Medulla oblongata (tissue), 1 donor: Measurements from ENCODE around the gene PPP4R3A.
"Not testable (repeated sequence)": the region's sequence is repeated elsewhere in the genome, so short reads cannot be mapped to it uniquely, and the experiment has no call there.

ENCODE experiments used
- DNase-seq: peaks from one replicate; pipeline ENCODE4 v3.0.0-alpha.2; 2015; ENCODE audit errors: extremely low spot score

Gene PPP4R3A

DNA sequence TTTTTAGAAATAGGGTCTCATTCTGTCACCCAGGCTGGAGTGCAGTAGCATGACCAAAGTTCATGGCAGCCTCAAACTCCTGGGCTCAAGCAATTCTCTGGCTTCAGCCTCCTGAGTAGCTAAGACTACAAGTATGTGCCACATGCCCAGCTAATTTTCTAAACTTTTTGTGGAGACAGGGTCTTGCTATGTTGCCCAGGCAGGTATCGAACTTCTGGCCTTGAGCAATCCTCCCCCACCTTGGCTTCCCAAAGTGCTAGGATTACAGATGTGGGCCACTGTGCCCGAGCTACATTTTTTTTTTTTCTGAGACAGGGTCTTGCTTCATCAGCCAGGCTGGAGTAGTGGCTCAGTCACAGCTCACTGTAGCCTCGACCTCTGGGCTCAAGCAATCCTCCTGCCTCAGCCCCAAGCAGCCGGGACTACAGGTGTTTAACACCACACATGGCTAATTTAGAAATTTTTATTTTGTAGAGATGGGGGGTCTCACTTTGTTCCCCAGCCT lies 7.1 kb downstream of the PPP4R3A start:
- no peak for DNase-seq

GRCh38 chr14:91501951-91502930 lies 7.9 kb downstream of the PPP4R3A start:
- DNase-seq, result no peak

DNA sequence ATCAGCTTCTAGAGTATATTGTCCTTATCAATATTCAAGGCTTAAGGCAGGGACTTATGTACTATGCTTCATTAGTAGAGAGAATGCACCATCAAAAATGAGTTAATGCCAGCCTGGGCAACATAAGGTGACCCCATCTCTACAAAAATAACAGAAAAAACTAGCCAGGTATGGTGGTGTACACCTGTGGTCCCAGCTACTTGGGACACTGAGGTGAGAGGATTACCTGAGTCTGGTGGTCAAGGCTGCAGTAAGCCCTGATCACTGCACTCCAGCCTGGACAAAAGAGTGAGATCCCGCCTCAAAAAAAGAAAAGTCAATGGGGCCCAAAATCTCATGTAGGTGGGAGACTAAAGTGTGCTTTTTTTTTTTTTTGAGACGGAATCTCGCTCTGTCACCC lies 8.8 kb downstream of the PPP4R3A start:
- DNase-seq, result no peak

GRCh38 chr14:91496790-91497189 lies 13.3 kb downstream of the PPP4R3A start:
- DNase-seq, result no peak

GRCh38 chr14:91494392-91495065 lies 15.6 kb downstream of the PPP4R3A start:
- DNase-seq, result not testable (repeated sequence)

- no peak for DNase-seq
Measured at GRCh38 chr14:91493169-91493568, 16.9 kb downstream of the PPP4R3A start.

DNA sequence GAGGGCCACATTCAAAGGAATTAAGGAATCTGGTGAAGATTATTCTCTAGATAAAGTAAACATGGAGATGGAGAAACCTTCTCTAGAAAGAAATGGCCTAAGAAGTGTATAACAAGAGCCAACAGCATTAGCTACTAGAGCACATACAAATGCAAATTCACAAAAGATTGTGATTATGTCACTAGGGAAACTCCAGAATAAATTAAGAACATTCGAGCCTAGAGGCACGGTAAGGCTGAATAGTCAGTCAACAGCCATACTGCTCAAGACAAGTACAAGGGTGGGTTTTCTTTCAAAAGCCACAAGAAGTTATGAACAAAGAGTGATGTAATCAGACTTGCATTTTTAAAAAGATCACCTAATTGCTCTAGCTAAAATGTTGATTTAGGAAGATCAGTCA lies 25.4 kb downstream of the PPP4R3A start:
- DNase-seq, result no peak

- DNase-seq, result no peak
Measured at GRCh38 chr14:91484186-91484585, 25.9 kb downstream of the PPP4R3A start.

- DNase-seq, result no peak
Measured at GRCh38 chr14:91482263-91483013, 27.7 kb downstream of the PPP4R3A start.

DNA sequence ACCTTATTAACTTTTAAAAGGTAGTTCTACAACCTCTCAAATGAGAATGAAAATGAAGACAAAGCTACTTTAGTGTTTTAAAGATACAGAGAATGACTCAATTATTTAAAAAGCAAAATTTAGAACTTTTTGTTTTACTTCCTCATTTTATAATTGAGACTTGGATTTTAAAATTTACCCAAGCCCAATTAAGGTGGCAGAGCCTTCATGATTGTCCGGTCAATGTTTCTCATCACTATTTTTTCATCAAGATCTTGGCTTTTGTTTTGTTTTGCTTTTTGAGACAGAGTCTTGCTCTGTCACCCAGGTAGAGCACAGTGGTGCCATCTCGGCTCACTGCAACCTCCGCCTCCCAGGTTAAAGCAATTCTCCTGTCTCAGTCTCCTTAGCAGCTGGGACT lies 32.7 kb downstream of the PPP4R3A start:
- DNase-seq, result no peak

- no peak for DNase-seq
Measured at GRCh38 chr14:91473046-91473445, 37.1 kb downstream of the PPP4R3A start.

- no peak for DNase-seq
Measured at GRCh38 chr14:91470216-91470615, 39.9 kb downstream of the PPP4R3A start.

- DNase-seq, result no peak
Measured at GRCh38 chr14:91466192-91466591, 43.9 kb downstream of the PPP4R3A start.

DNA sequence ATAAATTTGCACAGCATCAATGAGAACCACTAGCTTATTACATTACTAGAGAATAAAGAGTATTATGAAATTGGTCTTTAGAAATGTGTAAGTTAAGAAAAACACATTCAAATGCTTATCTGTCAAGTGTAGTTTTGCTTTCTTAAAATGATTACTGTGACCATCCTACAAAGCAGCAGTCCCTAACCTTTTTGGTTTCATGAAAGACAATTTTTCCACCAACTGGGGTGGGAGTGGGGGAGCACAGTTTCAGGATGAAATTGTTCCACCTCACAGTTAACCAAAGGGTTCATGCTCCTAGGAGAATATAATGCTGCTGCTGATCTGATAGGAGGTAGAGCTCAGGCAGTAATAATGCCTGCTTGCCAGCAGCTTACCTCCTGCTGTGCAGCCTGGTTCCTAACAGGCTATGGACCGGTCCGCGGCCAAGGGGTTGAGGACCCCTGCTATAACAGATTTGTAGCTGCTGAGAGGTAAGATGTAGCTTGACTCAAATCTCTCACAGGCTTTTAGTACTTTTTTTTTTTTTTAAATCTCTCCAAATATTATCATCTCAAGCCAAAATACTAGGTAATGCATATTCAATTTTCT lies 45.4 kb downstream of the PPP4R3A start:
- no peak for DNase-seq

DNA sequence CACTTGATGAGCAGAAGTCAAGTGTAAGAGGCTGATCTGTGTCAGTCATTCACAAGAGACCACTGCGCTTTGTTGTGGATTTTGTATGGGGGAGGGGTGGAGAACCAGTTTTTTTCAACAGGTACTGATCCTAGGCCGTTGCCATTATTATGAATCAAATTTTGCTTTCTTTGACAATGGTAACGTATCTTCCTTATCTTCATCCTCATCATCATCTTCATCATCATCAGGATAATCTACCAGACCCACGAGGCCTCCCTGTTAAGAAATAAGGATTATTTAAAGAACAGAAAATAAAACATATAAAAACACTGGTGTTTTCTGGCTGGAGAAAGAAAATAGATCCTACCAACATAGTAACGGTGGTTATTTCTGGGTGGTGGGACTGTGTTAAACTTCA lies 51.5 kb downstream of the PPP4R3A start:
- no peak for DNase-seq

- no peak for DNase-seq
Measured at GRCh38 chr14:91456283-91456682, 53.8 kb downstream of the PPP4R3A start.

DNA sequence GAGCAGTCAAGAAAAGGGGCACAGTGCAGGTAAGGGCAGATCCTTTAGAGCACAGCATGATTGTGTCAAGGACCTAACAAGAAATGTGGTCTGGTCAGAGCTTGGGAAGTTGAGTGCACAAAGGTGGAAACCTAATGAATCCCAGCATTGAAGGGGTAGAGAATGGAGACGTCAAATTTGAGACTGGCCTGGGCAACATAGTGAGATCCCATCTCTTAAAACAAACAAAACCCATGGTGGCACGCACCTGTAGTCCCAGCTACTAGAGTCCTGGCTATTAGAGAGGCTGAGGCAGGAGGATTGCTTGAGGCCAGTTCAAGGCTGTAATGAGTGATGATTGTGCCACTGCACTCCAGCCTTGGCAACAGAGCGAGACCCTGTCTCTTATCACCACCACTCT lies 55.5 kb downstream of the PPP4R3A start:
- no peak for DNase-seq

GRCh38 chr14:91454155-91454554 lies 56.0 kb downstream of the PPP4R3A start:
- DNase-seq, result no peak

DNA sequence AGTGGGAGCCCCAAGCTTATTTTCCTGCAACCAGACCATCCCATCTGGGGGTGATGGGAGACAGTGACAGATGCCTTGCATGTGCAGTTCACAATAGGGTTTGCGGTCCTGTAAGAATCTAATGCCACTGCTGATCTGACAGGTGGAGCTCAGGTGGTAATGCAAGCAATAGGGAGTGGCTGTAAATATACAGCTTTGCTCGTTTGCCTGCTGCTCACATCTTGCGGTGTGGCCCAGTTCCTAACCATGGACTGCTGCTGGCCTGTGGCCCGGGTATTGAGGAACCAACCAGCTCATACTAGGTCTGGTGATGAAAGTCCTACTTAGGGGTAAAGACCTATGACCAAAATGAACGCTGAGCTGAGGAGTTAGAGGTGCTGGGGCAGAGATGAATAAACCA lies 56.4 kb downstream of the PPP4R3A start:
- no peak for DNase-seq

DNA sequence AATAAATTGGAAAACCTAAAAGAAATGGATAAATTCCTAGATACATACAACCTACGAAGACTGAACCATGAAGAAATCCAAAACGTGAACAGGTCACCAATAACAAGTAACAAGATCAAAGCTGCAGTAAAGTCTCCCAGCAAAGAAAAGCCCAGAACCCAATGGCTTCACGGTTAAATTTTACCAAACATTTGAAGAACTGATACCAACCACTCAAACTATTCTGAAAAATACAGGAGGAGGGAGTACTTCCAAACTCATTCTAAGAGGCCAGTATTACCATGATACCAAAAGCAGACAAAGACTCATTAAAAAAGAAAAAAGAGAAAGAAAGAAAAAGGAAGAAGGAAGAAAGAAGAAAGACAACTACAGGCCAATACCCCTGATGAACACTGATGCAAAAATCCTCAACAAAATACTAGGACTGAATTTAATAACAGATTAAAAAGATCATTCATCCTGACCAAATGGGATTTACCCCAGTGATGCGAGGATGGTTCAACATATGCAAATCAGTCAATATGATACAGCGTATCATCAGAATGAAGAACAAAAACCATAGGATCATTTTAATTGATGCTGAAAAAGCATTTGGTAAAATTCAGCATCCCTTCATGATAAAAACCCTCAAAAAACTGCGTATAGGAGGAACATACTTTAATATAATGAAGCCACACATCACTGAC lies 65.6 kb downstream of the PPP4R3A start:
- no peak for DNase-seq

DNA sequence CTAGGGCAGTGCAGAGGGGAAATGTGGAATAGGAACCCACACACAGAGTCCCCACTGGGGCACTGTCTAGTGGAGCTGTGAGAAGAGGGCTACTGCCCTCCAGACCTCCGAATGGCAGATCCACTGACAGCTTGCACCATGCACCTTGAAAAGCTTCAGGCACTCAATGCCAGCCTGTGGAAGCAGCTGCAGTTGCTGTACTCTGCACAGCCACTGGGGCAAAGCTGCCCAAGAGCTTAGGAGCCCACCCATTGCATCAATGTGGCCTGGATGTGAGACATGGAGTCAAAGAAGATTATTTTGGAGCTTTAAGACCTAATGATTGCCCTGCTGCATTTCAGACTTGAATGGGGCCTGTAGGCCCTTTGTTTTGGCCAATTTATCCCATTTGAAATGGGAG lies 70.8 kb downstream of the PPP4R3A start:
- no peak for DNase-seq
